ENCODE measurements around the gene SYNPO2L. TPM values are rescaled to one million over a fixed set of nuclear protein-coding genes. Genes with fewer than 3 reads are reported as not detected.
"Not testable (repeated sequence)": the region's sequence is repeated elsewhere in the genome, so short reads cannot be mapped to it uniquely, and the experiment has no call there.

The SYNPO2L gene
- total RNA-seq (under 1 TPM in 1 of 2 donors, not detected in 1; under 0.01 TPM), polyA plus RNA-seq (under 1 TPM in 1 of 2 donors, not detected in 1; 0.02 TPM)

GRCh38 chr10:73655990-73656298 is at the start of gene SYNPO2L:
TSS of gene SYNPO2L (minus strand) at chr10:73656029. CDS start at chr10:73655922, 107 bp downstream.
- no peaks in the 10 kb centered on the region for H3K36me3 ChIP-seq (ENCODE audit: control insufficient read depth in 4 of 4, insufficient read depth in 3 of 4, low read depth in 1 of 4, low read length in 3 of 4)
- WGBS: 93% methylated on average over 5 of the region's 5 CpGs
- H3K9ac ChIP-seq (ENCODE audit: low read depth in 1 of 2, low read length in 2 of 2): no peak within 1 kb of the TSS
- H3K9me3 ChIP-seq (ENCODE audit: control insufficient read depth in 4 of 4, low read length in 3 of 4): no peaks in the 10 kb centered on the region
- no peak for DNase-seq (ENCODE audit: low spot score)
- no peak within 1 kb of the TSS for H3K27ac ChIP-seq (ENCODE audit: low read depth in 1 of 2, low read length in 2 of 2)
- no peaks in the 10 kb centered on the region for H3K27me3 ChIP-seq (ENCODE audit: control insufficient read depth in 4 of 4, insufficient read depth in 4 of 4, low read length in 3 of 4)
- TF ChIP-seq SP1 (IDR thresholded peaks at IDR 0.05) (no peak), MAX (IDR thresholded peaks at IDR 0.05) (no peak), RXRA (IDR thresholded peaks at IDR 0.05) (no peak), JUND (IDR thresholded peaks at IDR 0.05) (no peak), FOXA2 (IDR thresholded peaks at IDR 0.05) (no peak), NR2F2 (IDR thresholded peaks at IDR 0.05) (no peak), CTCF (IDR thresholded peaks at IDR 0.05; ENCODE audit: low read depth, low read length, missing input control) (no peak), YY1 (IDR thresholded peaks at IDR 0.05) (no peak), FOXA1 (IDR thresholded peaks at IDR 0.05) (no peak), REST (IDR thresholded peaks at IDR 0.05) (no peak), GABPA (IDR thresholded peaks at IDR 0.05 in 1 of 2, conservative IDR thresholded peaks at IDR 0.05 in 1 of 2) (no peak)
- H3K4me1 ChIP-seq (ENCODE audit: control insufficient read depth in 4 of 4, insufficient read depth in 4 of 4, low read length in 3 of 4): no peaks in the 10 kb centered on the region
- no peak within 1 kb of the TSS for H3K4me3 ChIP-seq (ENCODE audit: low read depth in 1 of 3, low read length in 3 of 3)

GRCh38 chr10:73703924-73704323 is 48.1 kb upstream of the SYNPO2L start:
- H3K4me3 ChIP-seq (ENCODE audit: low read depth in 1 of 3, low read length in 3 of 3); DNase-seq (ENCODE audit: low spot score); H3K27me3 ChIP-seq (ENCODE audit: control insufficient read depth in 4 of 4, insufficient read depth in 4 of 4, low read length in 3 of 4); H3K9ac ChIP-seq (ENCODE audit: low read depth in 1 of 2, low read length in 2 of 2); H3K36me3 ChIP-seq (ENCODE audit: control insufficient read depth in 4 of 4, insufficient read depth in 3 of 4, low read depth in 1 of 4, low read length in 3 of 4); H3K9me3 ChIP-seq (ENCODE audit: control insufficient read depth in 4 of 4, low read length in 3 of 4); H3K4me1 ChIP-seq (ENCODE audit: control insufficient read depth in 4 of 4, insufficient read depth in 4 of 4, low read length in 3 of 4); H3K27ac ChIP-seq (ENCODE audit: low read depth in 1 of 2, low read length in 2 of 2): not testable (repeated sequence)

- H3K9me3 ChIP-seq (ENCODE audit: control insufficient read depth in 4 of 4, low read length in 3 of 4); H3K9ac ChIP-seq (ENCODE audit: low read depth in 1 of 2, low read length in 2 of 2); H3K4me1 ChIP-seq (ENCODE audit: control insufficient read depth in 4 of 4, insufficient read depth in 4 of 4, low read length in 3 of 4); H3K4me3 ChIP-seq (ENCODE audit: low read depth in 1 of 3, low read length in 3 of 3); H3K27me3 ChIP-seq (ENCODE audit: control insufficient read depth in 4 of 4, insufficient read depth in 4 of 4, low read length in 3 of 4); DNase-seq (ENCODE audit: low spot score); H3K27ac ChIP-seq (ENCODE audit: low read depth in 1 of 2, low read length in 2 of 2); H3K36me3 ChIP-seq (ENCODE audit: control insufficient read depth in 4 of 4, insufficient read depth in 3 of 4, low read depth in 1 of 4, low read length in 3 of 4): not testable (repeated sequence)
- WGBS: 99% methylated on average over 2 of the region's 2 CpGs
Measured at GRCh38 chr10:73698819-73699218, 43.0 kb upstream of the SYNPO2L start.

- H3K9ac ChIP-seq (ENCODE audit: low read depth in 1 of 2, low read length in 2 of 2); DNase-seq (ENCODE audit: low spot score); H3K4me3 ChIP-seq (ENCODE audit: low read depth in 1 of 3, low read length in 3 of 3); H3K27me3 ChIP-seq (ENCODE audit: control insufficient read depth in 4 of 4, insufficient read depth in 4 of 4, low read length in 3 of 4); H3K36me3 ChIP-seq (ENCODE audit: control insufficient read depth in 4 of 4, insufficient read depth in 3 of 4, low read depth in 1 of 4, low read length in 3 of 4); H3K4me1 ChIP-seq (ENCODE audit: control insufficient read depth in 4 of 4, insufficient read depth in 4 of 4, low read length in 3 of 4); H3K9me3 ChIP-seq (ENCODE audit: control insufficient read depth in 4 of 4, low read length in 3 of 4); H3K27ac ChIP-seq (ENCODE audit: low read depth in 1 of 2, low read length in 2 of 2): not testable (repeated sequence)
- 97% methylated on average over 16 of the region's 16 CpGs for WGBS
Measured at GRCh38 chr10:73697675-73698159, 41.9 kb upstream of the SYNPO2L start, which contains the start of gene AGAP5. TSS of gene AGAP5 (minus strand) at chr10:73698109. CDS start at chr10:73697755, 354 bp downstream.

GRCh38 chr10:73695302-73695701 is 39.5 kb upstream of the SYNPO2L start:
- not testable (repeated sequence) for DNase-seq (ENCODE audit: low spot score); H3K4me3 ChIP-seq (ENCODE audit: low read depth in 1 of 3, low read length in 3 of 3); H3K9me3 ChIP-seq (ENCODE audit: control insufficient read depth in 4 of 4, low read length in 3 of 4); H3K27ac ChIP-seq (ENCODE audit: low read depth in 1 of 2, low read length in 2 of 2); H3K9ac ChIP-seq (ENCODE audit: low read depth in 1 of 2, low read length in 2 of 2); H3K36me3 ChIP-seq (ENCODE audit: control insufficient read depth in 4 of 4, insufficient read depth in 3 of 4, low read depth in 1 of 4, low read length in 3 of 4); H3K27me3 ChIP-seq (ENCODE audit: control insufficient read depth in 4 of 4, insufficient read depth in 4 of 4, low read length in 3 of 4); H3K4me1 ChIP-seq (ENCODE audit: control insufficient read depth in 4 of 4, insufficient read depth in 4 of 4, low read length in 3 of 4)

- WGBS: 98% methylated on average over 6 of the region's 6 CpGs
- not testable (repeated sequence) for H3K9me3 ChIP-seq (ENCODE audit: control insufficient read depth in 4 of 4, low read length in 3 of 4); H3K36me3 ChIP-seq (ENCODE audit: control insufficient read depth in 4 of 4, insufficient read depth in 3 of 4, low read depth in 1 of 4, low read length in 3 of 4); H3K4me3 ChIP-seq (ENCODE audit: low read depth in 1 of 3, low read length in 3 of 3); DNase-seq (ENCODE audit: low spot score); H3K27me3 ChIP-seq (ENCODE audit: control insufficient read depth in 4 of 4, insufficient read depth in 4 of 4, low read length in 3 of 4); H3K9ac ChIP-seq (ENCODE audit: low read depth in 1 of 2, low read length in 2 of 2); H3K27ac ChIP-seq (ENCODE audit: low read depth in 1 of 2, low read length in 2 of 2); H3K4me1 ChIP-seq (ENCODE audit: control insufficient read depth in 4 of 4, insufficient read depth in 4 of 4, low read length in 3 of 4)
Measured at GRCh38 chr10:73690755-73691154, 34.9 kb upstream of the SYNPO2L start.

All from liver (tissue), 9 donors.